NOMO-1 treated with DMSO at 0.1 percent for 48 hours (cell line): ENCODE data around the gene ERFE.
A peak's percentile ranks its signal among the peaks of the same experiment; 100 is the strongest.
"Not testable (repeated sequence)": the region's sequence is repeated elsewhere in the genome, so short reads cannot be mapped to it uniquely, and the experiment has no call there.

Experiments used
- DNase-seq: peaks from one replicate; lab custom pipeline; 2025; ENCODE audit not compliant: unreplicated experiment; lab: John Stamatoyannopoulos, UW

ERFE gene

DNA sequence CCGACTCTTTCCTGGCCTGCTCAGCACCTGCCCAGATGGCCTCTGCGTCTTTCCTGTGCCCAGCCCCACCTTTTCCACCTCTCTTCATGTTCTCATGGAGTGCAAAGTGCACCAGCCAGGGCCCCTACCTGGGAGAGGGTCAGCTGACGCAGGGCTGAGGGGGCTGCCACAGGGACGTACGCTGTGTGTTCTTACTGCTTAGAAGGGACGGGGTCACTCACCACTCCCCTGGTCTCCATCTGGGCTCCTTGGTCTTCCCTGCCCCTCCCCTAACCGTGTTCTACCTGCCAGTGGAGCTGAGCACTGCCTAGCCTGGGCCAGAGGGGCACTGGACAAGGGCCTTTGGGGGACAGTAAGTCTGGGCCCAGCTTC, 8.6 kb downstream of the ERFE start:
- no peak for DNase-seq

DNA sequence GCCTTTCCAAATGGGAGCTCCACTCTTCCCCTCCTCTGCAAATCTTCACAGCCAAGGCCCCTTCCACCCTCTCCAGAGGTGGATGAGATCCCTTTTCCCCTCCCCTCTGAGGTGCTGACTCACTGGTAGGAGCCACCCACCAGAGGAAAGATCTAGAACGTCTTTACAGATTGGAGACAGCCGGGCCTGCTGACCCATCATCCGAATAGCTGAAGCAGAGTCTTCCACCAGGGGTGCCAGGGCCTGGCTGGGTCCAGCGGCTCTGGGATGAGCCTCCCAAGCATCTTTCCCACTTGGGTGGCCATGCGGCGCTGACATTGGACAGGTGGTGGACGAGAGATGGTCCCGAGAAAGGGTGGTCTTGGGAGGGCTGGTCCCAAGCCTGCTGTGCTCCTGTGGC, 9.0 kb downstream of the ERFE start:
- DNase-seq, result no peak

DNA sequence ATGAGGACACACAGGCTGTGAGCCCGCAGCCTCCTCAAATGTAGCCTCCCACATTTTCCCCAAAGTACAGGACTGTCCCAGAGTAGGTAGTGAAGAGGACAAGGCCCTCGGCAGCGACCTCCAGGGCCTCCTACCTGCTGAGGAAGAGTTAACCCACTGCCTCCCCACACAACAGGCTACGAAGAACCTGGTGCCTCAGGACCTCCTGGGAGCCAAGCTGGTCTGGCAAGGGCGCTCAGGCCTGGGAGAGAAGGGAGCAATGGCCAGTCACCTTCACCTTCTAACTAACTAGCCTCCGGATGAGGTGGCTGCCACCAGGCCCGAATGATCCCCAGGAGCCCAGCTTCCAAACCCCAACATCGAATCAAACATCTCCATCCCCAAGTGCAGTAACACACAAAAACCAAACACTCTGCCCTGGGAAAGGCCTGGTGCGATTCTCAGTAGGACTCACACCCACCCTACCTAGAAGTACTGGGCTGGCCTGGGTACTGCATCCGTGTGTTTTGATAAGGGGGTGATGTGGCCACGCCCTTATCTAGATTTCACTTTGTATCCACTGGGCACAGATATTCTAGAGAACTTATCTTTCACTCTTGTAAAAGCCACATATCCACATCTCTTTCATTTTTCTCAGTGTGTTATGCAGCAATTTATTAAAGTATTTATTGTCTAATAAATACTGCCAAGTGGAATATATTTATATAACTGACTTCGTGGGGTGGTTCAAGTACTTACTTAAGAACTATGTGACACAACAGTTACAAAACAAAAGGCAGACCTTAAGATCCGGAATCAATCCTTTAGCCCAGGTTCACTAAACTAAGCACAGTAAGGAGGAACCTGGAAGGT, 9.7 kb downstream of the ERFE start:
- DNase-seq, result no peak

DNA sequence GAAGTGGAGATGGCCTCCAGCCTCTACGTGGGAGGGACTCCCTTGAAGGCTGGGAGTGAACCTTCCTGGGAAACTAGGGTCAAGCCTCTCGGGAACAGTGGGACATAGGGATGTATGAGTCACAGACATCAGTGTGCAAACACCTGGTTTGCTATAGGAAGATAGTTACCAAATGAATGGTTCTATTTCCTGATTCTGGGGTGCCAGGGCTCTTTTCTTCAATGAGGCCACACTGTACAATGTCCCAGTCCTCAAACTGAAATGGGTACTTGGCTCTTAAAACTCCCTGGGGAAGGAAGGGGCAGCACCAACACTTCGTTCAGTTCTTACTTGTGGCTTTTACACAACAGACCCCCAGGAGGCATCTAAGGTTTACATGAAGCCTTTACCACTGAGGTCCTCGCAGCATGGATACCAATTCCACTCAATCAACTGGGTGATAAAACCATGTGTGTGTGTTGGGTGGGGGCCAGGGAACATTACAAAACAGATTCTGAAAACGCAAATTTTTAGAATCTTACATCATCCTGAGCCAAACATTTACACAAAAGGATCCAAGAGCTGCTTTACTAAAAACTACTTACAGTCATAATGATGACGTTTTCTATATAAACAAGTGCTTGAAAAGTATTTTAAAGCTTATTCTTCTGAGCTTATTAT, 10.4 kb downstream of the ERFE start:
- DNase-seq, result no peak

DNA sequence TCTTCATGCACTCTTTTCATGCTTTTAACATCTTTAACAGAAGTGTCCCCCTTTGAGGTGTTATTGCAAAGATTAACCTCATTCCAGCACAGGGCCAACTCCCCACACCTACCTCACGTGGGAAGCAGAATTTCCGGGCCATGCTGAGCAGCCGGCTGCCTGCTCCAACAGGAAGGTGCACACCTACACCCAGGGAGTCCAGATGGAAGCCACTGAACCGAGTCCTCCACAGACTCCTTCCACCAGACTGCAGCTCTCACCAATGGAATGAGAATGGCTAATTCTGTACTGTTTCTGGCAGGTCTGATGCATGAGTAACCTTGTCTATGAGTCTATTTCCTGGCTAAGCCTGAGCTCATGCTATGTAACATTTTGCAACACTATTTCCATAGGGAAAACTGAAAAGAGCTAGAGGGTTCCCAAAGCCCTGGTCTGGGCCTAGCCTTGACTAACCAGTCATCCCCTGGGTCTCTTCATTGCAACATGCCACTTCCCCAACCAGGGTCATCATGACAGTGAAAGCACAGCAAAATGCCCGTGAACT, 11.0 kb downstream of the ERFE start:
- no peak for DNase-seq

DNA sequence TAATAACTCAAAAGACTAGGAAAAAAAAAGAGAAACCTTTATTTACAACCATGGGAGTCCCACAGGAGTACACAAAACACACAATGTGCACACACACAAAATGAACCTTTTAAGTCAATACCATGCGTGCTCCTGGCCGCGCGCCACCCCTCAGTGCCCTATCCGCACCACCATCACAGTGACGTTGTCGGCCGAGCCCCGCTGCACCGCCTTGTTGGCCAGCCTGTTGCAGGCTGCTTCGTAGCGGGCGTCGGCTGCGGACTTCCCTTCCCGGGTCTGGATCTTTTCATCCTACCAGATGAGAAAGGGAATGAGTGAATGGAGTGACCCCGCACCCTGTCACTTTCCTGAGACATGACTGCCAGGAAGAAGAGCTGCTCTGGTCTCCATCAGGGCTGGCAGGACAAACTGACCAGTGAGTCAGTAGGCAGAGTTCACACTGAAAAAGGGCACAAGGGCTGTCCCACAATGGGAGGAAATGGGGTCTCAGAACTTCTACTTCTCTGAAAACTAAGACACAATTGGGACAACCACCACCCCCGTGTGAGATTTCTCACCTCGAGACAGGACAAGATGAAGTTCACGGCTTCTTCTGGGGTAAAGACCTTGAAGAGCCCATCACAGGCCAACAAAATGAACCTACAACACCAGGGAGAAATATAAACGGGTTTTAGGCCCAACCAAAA, 11.8 kb downstream of the ERFE start:
- no peak for DNase-seq

DNA sequence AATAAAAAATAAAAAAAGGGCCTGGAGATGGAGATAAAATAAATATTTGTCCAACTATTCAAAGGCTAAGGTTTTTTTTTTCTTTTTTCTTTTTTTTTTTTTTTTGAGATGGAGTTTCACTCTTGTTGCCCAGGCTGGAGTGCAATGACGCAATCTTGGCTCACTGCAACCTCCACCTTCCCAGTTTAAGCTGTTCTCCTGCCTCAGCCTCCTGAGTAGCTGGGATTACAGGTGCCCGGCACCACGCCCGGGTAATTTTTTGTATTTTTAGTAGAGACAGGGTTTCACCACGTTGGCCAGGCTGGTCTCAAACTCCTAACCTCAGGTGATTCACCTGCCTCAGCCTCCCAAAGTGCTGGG, 12.3 kb downstream of the ERFE start:
- DNase-seq, result not testable (repeated sequence)

DNA sequence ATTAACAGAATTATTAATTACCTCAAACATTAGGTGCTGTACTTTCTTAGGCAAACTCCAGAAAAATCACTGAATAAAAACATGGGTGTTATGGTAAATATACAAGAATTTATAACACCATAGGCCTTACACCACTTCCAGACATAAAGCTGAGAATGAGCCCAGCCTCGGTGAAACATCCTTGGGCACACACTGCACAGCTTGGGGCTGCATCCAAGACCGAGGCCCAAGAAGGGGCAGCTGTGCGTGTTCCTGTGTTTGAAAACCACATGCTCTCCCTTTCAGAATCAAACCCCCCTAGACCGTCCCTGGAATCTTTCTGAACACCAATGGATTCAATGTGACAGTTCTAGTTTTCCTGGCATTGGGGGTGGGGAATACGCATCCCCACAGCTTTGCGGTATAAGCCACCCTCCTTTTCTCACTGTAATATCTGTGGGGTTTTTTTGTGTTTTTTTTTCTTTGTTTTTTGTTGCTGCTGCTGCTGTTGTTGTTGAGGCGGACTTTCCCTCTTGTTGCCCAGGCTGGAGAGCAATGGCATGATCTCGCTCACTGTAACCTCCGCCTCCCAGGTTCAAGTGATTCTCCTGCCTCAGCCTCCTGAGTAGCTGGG, 12.9 kb downstream of the ERFE start:
- no peak for DNase-seq

DNA sequence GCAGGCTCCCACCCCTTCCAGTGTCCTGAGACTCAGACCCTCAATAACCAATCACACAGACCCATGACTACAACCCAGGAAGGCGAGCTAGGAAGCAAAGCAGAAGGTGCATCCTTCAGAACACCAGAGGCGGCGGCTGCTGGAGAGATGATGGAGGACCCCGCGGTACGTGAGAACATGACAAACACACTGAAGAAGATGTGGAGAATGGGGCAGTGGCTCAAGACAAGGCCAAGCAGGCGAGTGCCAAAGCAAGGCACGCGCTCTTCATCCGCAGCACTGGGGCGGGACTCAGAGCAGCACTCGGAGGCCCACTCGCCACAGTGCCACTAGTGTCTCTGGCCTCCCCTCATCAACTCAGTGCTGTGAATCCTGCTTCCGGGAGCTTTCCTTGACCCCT, 13.7 kb downstream of the ERFE start:
- no peak for DNase-seq

DNA sequence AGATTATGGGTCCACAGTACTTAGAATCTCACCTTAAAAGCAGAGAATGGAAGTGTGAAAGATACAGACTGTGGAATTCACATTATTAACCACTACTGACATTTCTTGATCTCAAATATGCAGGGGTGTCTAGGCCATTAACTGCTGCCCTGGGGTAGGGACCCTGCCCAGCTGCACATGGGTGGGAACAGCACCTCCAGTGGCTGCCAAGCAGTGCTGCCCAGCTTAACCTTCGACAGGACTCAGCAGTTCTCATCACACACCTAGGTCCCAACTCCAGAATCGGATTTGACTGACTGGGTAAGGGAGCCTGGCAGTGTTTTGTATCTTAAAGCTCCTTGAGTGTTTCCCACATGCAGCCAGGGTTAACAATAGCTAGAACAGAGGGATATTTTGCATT, 14.9 kb downstream of the ERFE start:
- no peak for DNase-seq

DNA sequence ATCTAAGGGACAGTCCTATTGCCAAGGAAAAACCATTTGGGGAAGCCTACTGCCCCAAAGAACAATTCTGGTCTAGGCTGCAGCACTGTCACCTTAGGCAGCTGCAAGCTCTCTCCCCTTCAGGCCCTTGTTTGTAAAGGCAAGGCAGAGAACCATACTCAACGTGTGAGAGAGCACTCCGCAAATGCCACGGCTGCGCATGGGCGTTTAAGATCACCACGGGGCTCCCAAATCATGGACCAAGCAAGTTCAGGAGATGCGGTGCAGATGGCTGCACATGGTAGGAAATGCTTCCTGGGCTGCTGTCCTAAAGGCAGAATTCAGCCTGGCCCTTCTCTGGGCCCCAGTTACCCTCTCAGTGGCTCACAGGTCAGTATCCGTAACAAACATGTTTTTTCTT, 15.5 kb downstream of the ERFE start:
- DNase-seq, result no peak

DNA sequence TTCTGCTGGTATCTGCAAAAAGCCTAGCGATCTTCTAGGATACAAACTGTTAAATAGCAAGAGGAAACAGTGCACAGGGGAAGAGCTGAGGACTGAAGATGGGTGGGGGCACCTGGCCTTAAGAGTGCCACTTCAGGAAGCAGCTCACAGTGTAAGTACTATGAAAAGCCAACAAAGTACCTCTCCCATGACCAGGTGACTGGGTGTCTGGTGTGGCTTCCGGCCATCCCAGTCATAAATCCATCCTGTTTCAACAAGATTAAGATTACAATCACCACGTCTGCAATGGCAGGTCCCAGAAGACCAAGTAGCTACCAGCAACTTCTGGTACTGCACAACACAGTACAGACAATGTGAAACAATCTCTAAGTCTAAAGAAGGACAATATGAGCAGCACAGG, 15.9 kb downstream of the ERFE start:
- DNase-seq, result no peak

DNA sequence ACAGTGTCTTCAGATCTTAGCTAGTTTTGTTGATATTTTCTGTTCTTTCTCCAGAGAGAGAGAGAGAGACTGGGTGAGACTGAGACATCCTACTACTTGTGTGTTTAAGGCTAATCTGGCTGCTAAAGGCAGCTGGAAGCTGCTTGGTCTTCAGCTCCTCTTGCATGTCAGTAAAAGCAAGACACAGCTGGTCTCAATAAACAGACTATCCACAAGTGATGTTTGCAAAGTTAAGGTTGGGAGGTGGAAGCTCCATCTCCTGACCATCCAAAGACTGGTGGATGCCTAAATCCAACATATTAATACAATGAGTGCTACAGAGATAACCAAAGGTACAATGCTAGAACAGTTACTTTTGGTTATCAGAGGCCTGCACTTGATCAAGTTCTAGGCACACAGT, 17.8 kb downstream of the ERFE start:
- no peak for DNase-seq

DNA sequence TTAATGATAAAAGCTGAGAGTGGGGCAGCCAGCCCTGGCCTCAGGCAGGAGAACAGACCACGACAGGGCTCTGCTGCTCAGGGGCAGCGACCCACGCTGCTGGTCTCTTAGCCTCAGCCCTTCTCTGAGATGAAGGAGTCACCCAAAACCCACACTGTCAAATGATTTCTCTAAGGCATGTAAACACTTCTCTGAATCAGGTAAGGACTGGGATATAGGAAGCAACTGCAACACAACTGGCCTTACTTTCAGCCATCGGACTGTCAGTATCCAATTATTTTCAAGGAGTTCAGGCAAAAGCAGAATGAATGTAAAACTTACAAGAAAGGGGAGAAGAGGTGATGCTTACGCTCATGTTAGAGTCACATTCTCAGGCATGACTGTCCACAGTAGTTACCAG, 21.8 kb downstream of the ERFE start:
- DNase-seq, result no peak

DNA sequence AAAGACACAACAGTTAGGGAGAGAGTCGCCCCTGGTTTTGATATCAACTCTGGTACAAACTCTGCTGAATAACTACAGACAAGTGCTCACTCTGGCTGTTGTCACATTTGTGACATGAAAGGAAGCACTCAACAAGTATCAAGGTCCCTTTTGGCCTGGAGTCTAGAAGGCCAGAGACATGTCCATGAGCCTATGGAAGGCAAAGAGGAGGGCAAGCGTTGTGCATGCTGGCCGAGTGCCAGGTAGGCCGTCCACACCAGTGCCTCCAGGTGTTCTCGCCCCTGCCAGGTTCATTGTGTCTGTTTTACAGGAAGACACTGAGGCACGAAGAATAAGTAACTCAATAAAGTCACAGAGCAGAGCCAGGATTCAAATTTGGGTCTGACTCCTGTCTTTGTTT, 23.6 kb downstream of the ERFE start:
- no peak for DNase-seq

DNA sequence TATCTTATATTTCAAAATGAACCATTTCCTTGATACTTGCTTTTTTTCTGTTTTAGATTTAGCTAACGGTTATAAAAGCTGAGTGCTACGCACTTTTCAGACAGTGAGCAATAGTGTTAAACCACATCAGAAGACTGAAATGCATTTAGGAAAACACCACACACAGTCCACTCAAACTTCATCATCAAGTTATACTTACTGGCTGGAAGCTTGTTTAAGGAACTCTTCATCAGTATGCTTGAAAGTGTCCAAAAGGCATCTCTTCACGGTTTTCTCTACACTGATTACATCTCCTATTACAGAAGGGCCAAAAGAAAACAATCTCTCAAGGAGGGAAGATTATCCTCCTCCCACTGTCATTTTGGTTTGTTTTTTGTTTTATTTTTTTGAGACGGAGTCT, 25.1 kb downstream of the ERFE start:
- no peak for DNase-seq

DNA sequence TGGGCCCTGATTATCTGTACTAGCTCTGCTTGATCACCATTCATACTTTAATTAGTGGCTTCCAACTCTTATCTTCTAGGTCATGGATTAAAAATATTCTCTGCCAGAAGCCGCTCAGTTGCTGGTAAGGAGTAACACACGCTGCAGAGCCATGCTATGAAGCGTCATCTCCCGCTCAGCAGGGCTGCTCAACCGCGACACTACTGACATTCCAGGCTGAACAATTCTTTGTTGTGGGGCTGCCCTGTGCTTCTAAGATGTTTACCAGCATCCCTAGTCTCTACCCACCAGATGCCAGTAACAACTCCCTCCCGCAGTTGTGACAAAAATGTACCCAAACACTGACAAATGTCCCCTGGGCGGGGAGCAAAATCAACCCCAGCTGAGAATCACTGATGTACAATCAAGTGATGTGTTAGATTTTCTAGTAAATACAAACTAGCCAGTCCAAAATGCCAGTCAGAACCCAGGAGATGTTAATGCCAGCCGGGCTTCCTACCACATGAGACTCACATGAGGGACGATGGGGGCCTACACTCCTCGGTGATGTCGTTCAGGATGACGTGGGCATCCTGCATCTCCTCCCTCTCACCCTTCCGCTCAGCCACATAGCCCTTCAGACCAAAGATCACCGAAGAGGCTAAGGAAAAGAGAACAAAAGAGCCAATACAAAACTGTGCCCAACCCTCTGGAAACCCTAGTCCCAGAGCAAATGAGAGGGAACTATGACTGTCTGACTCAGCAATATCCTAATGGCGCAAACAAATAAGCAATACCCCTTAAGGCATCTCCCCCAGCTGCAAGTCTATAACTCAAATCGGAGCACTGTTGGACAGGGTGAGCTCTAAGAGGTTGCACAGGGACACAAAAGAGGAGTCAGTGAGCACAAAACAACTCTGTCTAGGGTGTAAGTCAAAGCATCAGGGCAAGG, 29.1 kb downstream of the ERFE start:
- no peak for DNase-seq

DNA sequence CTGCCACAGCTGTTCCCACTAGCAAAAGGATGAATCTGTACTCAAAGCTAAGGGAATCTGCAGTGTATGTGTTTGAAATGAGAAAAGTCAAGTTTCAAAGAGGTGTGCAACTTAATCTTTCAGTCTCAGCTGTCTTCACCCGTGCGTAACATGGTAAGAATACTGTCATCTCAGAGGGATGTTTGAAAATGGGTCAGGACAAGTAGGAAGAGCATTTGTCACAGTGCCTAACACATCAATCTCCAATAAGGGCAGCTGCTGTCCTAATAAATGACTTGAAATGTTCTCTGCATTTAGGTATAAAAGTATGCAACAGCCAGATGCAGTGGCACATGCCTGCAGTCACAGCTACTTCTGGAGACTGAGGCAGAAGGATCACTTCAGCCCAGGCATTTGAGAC, 31.7 kb downstream of the ERFE start:
- no peak for DNase-seq

DNA sequence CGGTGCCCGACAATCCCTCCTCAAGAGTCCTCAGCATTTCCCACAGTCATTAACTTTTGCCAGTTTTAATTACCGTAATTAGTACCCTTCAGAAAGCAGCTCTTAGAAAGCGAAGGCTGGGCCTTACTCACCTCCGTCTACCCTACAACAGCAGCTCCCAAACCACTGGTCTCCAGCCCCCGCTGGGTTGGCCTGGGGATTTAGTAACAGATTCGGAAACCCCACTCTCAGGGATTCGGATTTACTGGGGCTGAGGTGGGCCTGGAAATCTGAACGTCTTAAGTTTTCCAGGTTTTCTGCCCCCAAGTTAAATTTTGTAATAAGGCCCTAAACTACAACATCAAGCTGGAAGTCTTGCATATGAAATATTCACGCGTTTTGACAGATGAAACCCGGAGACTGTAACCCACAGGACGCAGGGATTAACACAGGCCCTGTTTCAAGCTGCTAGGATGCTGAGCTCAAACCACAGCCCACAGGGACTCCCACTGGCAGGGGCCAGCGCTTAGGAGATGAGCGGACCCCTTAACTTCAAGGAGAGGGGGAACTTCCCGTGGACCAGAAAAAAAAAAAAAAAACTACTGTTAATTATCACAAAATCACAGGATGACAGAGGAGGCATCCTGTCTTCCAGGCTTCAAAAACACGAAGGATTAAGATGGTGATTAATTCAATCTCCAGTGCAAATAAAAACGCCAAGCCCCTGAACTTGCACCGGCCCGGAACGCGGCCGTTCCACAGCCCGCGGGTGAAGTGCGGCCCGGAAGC, 43.7 kb downstream of the ERFE start:
- peak; percentile 24 for DNase-seq
